Endothelial cell of umbilical vein (primary cell): ENCODE results near the gene DPYD. TPM values are rescaled to one million over a fixed set of nuclear protein-coding genes. Genes with fewer than 3 reads are reported as not detected.

Source experiments
- BruUV-seq: library from RNA; stranded (reverse); fragments of 400-500 nt; replicated peaks from 2 replicates; lab custom pipeline; 2021; lab: Mats Ljungman, UMichigan
- CTCF ChIA-PET: fragments of 300-600, 350-600 bp; sonication (Branson Sonifier 250); formaldehyde crosslinking; loops from one replicate; lab custom pipeline; 2021; ENCODE audit warnings: antibody characterized with exemption, inconsistent platforms; lab: Charles Lee
- POLR2A ChIA-PET: fragments of 300-600, 350-600 bp; sonication (Branson Sonifier 250); formaldehyde crosslinking; loops from one replicate; lab custom pipeline; 2021; ENCODE audit warnings: antibody characterized with exemption, inconsistent platforms; lab: Charles Lee
- DNase-seq: peaks from one replicate; pipeline ENCODE4 v3.0.0-alpha.2; 2011; ENCODE audit warnings: low read depth, low spot score
- FAIRE-seq: peaks from 2 replicates; lab custom pipeline; 2011; peaks lifted over from hg19 to GRCh38; lab: Jason Lieb, UNC
- H2AFZ ChIP-seq: 2 replicates; pipeline ENCODE4 v1.6.0; 2012; ENCODE audit warnings: low read depth, low read length, control low read depth, inconsistent platforms
- H3K27ac ChIP-seq: 2 replicates; pipeline ENCODE4 v1.5.1; 2011; ENCODE audit warnings: low read depth, mild to moderate bottlenecking, control low read depth, low read length, moderate library complexity; ENCODE audit not compliant: insufficient read depth
- H3K27me3 ChIP-seq, 2 experiments: 2 replicates each; pipeline versions ENCODE4 v1.6.0 to v1.6.1; 2011; ENCODE audit warnings: low read length in 2 of 2, mixed read lengths in 1 of 2; ENCODE audit not compliant: control insufficient read depth in 2 of 2, insufficient read depth in 2 of 2
- H3K36me3 ChIP-seq, 2 experiments: 2 replicates in 1 of 2; 3 replicates in 1 of 2; pipeline ENCODE4 v1.5.1; 2011; ENCODE audit warnings: low read length in 2 of 2, mild to moderate bottlenecking in 1 of 2, moderate library complexity in 1 of 2; ENCODE audit not compliant: control insufficient read depth in 2 of 2, insufficient read depth in 2 of 2; ENCODE audit errors: extremely low read depth in 1 of 2
- H3K4me1 ChIP-seq: 3 replicates; pipeline ENCODE4 v1.5.1; 2011; ENCODE audit warnings: mild to moderate bottlenecking, low read length; ENCODE audit not compliant: control insufficient read depth, insufficient read depth; ENCODE audit errors: extremely low read depth
- H3K4me2 ChIP-seq: 2 replicates; pipeline ENCODE4 v1.6.1; 2011; ENCODE audit warnings: low read length, control low read depth, mixed read lengths; ENCODE audit not compliant: insufficient read depth
- H3K4me3 ChIP-seq, 3 experiments: fragments of 200-600 bp in 1 of 3; sonication (generic), shearing (Covaris generic) in 1 of 3; replicated peaks in 1 of 3; 2 replicates each; pipeline ENCODE4 v1.5.1; 2011 to 2016; ENCODE audit warnings: control low read depth in 3 of 3, low read length in 3 of 3, mild to moderate bottlenecking in 2 of 3, inconsistent platforms in 1 of 3, low read depth in 1 of 3, moderate library complexity in 1 of 3; ENCODE audit not compliant: insufficient read depth in 1 of 3
- H3K79me2 ChIP-seq: 2 replicates; pipeline ENCODE4 v1.6.0; 2012; ENCODE audit warnings: low read length, inconsistent platforms; ENCODE audit not compliant: control insufficient read depth, insufficient read depth
- H3K9ac ChIP-seq: replicated peaks from 2 replicates; pipeline ENCODE3; 2011; ENCODE audit warnings: low read length, control low read depth; ENCODE audit not compliant: insufficient read depth; ENCODE audit errors: extremely low read depth
- H3K9me1 ChIP-seq: replicated peaks from 3 replicates; pipeline ENCODE4 v1.6.0; 2011; ENCODE audit warnings: mild to moderate bottlenecking, low read length; ENCODE audit not compliant: control insufficient read depth, insufficient read depth; ENCODE audit errors: extremely low read depth
- H3K9me3 ChIP-seq: replicated peaks from 2 replicates; pipeline ENCODE4 v1.5.1; 2012; ENCODE audit warnings: low read length, inconsistent platforms; ENCODE audit not compliant: control insufficient read depth, insufficient read depth
- H4K20me1 ChIP-seq: replicated peaks from 2 replicates; pipeline ENCODE3; 2011; ENCODE audit warnings: mild to moderate bottlenecking, low read length; ENCODE audit not compliant: control insufficient read depth, insufficient read depth; ENCODE audit errors: extremely low read depth
- EZH2 ChIP-seq: IDR thresholded peaks from 2 replicates; pipeline ENCODE4 v1.6.1; 2012; ENCODE audit warnings: borderline replicate concordance, low read depth, mild to moderate bottlenecking, moderate library complexity, low read length, inconsistent platforms; ENCODE audit not compliant: severe bottlenecking
- FOS ChIP-seq: IDR thresholded peaks from 2 replicates; pipeline ENCODE4 v1.6.1; 2011; ENCODE audit warnings: mild to moderate bottlenecking, low read length, moderate library complexity, borderline replicate concordance; ENCODE audit not compliant: insufficient read depth
- GATA2 ChIP-seq: IDR thresholded peaks from 2 replicates; pipeline ENCODE4 v1.7.0; 2011; ENCODE audit warnings: low read depth, mild to moderate bottlenecking, moderate library complexity, mixed read lengths, low read length; ENCODE audit not compliant: insufficient read length, insufficient read depth
- JUN ChIP-seq: IDR thresholded peaks from 2 replicates; pipeline ENCODE4 v1.6.1; 2011; ENCODE audit warnings: borderline replicate concordance, low read depth; ENCODE audit not compliant: insufficient read length, insufficient read depth
- MYC ChIP-seq: IDR thresholded peaks from one replicate; pipeline ENCODE4 v1.6.1; 2011; ENCODE audit warnings: mild to moderate bottlenecking, low read depth, low read length
- POLR2A ChIP-seq: IDR thresholded peaks from 2 replicates; pipeline ENCODE4 v1.6.1; 2012; ENCODE audit warnings: low read depth, mild to moderate bottlenecking, control low read depth, low read length
- POLR2AphosphoS5 ChIP-seq: IDR thresholded peaks from 2 replicates; pipeline ENCODE4 v1.6.1; 2012; ENCODE audit warnings: low read depth, mild to moderate bottlenecking, control low read depth, low read length, moderate library complexity; ENCODE audit not compliant: insufficient read depth
- dilution Hi-C: fragments of 300-500 bp; cut with MboI; formaldehyde crosslinking; loops from one replicate; pipeline ENCODE4 v1.15.0; 2019; ENCODE audit warnings: low sequenced_read_pairs; ENCODE audit not compliant: extremely low pct_ligation_motif_present
- intact Hi-C: fragments of 100-400 bp; cut with micrococcal nuclease; formaldehyde crosslinking; loops from one replicate; pipeline ENCODE4 v1.10.0; 2022
- polyA plus RNA-seq, 4 experiments: library from polyadenylated mRNA; depleted of rRNA in 3 of 4; stranded (reverse) in 3 of 4; unstranded in 1 of 4; fragments of >200 nt; gene quantifications; 2 replicates each; pipeline versions ENCODE4 v1.2.1 to v1.2.3, GENCODE V29; 2011 to 2012; ENCODE audit warnings: missing spikeins in 1 of 4
- total RNA-seq: library from RNA; stranded (reverse); gene quantifications from 2 replicates; pipeline ENCODE4 v1.2.3, GENCODE V29; 2021
- TF ChIP-seq, protein P1 (sequence below), 2 donors: IDR thresholded peaks; 1 replicate in 1 of 2; 2 replicates in 1 of 2; pipeline ENCODE4 v1.5.1; 2011; ENCODE audit warnings: low read length in 2 of 2, mild to moderate bottlenecking in 2 of 2, moderate library complexity in 2 of 2, control low read depth in 1 of 2, inconsistent platforms in 1 of 2, low read depth in 1 of 2; ENCODE audit not compliant: insufficient read depth in 1 of 2; ENCODE audit errors: extremely low read depth in 1 of 2
- TF ChIP-seq, protein P2 (sequence below): IDR thresholded peaks from 2 replicates; pipeline ENCODE4 v1.6.1; 2011; ENCODE audit not compliant: insufficient read depth, insufficient read length

Gene DPYD
- total and polyA plus RNA-seq, 2 donors (not counting 3 experiments of a cell fraction or from before 2014, with no cell fraction given): 4.6 to 15.1 TPM

DNA sequence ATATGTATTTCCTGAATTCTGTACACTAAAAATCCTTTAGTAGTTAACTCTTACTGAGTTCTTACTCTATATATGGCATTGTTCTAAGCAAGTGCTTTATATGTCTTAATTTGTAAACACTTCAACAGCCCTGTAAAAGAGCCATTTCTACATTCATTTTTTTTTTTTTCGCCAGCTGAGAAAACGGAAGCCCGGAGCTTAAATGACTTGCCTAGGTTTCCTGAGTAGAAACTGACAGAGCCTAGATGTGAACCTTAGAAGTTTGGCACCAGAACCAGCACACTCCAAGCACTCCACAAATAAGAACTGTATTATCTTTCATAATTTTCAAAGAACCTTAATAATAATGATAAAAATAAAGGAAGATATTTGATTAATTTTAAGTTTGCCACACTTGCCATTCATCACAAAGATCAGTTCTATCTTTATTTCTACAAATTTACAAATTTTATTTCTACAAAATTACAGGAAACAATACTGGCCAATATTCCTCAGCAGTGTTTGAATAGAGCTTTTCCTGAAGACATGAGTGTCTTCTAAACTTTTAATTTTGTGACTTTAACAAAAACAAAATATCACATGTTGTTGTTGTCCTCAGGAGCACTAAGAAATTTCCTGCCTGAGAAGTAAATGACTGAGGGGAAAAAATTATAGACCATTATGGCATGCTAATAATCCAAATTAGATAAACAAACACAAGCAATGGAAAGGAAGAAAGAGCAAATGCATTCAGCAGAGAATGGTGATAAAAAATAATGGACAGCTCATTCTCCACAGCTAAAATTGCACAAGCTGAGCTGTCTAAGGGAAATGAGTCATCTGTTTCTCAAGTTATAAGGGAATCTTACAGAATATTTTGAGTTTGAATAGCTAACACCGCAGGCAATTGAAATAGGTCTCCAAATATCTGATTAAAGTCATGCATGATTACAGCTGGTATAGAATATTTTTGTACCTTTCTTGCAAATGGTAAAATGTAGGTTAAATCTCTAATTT, 71.2 kb downstream of the DPYD start:
- DNase-seq (peak; percentile 93), FAIRE-seq (peak; percentile 91)
- H3K27ac ChIP-seq: peak overlapping the region; percentile 68

More for the DNA sequence above, 71.2 kb downstream of the DPYD start:
- peak overlapping the region; percentile 34 for H3K9ac ChIP-seq
- no peaks in the 10 kb centered on the region for H4K20me1 ChIP-seq
- dilution Hi-C loops (no loop called here), intact Hi-C loops (loop anchor here (2.0 to 5.0 kb wide), 4 partner anchors 51 to 199 kb away; partner anchors contain the start of gene DPYD)
- POLR2A ChIA-PET: interaction anchor here (1.1 kb wide), 1 partner anchor 72 kb away, joined by 4 read pairs; the partner anchor contains the start of gene DPYD
- peak overlapping the region; percentile 96 for H3K4me2 ChIP-seq
- H3K79me2 ChIP-seq: no peaks in the 10 kb centered on the region
- no peaks in the 10 kb centered on the region for H3K27me3 ChIP-seq
- no peaks in the 10 kb centered on the region for H3K9me3 ChIP-seq
- H3K4me3 ChIP-seq: peak overlapping the region in 1 of 3 experiments; percentile 49
- no TSS peak for BruUV-seq
- H3K36me3 ChIP-seq: no peaks in the 10 kb centered on the region
- CTCF ChIA-PET: interaction anchor here (0.6 to 1.7 kb wide), 11 partner anchors 10 to 711 kb away, joined by 3 to 6 read pairs (median 4); no protein-coding TSS in a partner anchor
- TF ChIP-seq POLR2AphosphoS5 (peak; percentile 52), FOS (peak; percentile 94), GATA2 (peak; percentile 49), POLR2A (peak; percentile 23), JUN (peak; percentile 94), EZH2 (no peak), MYC (no peak)
- TF ChIP-seq, protein P1, sequence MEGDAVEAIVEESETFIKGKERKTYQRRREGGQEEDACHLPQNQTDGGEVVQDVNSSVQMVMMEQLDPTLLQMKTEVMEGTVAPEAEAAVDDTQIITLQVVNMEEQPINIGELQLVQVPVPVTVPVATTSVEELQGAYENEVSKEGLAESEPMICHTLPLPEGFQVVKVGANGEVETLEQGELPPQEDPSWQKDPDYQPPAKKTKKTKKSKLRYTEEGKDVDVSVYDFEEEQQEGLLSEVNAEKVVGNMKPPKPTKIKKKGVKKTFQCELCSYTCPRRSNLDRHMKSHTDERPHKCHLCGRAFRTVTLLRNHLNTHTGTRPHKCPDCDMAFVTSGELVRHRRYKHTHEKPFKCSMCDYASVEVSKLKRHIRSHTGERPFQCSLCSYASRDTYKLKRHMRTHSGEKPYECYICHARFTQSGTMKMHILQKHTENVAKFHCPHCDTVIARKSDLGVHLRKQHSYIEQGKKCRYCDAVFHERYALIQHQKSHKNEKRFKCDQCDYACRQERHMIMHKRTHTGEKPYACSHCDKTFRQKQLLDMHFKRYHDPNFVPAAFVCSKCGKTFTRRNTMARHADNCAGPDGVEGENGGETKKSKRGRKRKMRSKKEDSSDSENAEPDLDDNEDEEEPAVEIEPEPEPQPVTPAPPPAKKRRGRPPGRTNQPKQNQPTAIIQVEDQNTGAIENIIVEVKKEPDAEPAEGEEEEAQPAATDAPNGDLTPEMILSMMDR (IDR thresholded peaks at IDR 0.05; ENCODE audit: extremely low read depth in 1 of 2, insufficient read depth in 1 of 2, low read depth in 1 of 2, low read length in 2 of 2): no peak
- TF ChIP-seq, protein P2, sequence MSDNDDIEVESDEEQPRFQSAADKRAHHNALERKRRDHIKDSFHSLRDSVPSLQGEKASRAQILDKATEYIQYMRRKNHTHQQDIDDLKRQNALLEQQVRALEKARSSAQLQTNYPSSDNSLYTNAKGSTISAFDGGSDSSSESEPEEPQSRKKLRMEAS: no peak
- no peak overlapping the region for H2AFZ ChIP-seq
- no peaks in the 10 kb centered on the region for H3K9me1 ChIP-seq
- peaks cover 24% of the 10 kb centered on the region for H3K4me1 ChIP-seq
